Measurements from ENCODE around the gene NEXN. TPM values are rescaled to one million over a fixed set of nuclear protein-coding genes. Genes with fewer than 3 reads are reported as not detected.
"Not testable (repeated sequence)": the region's sequence is repeated elsewhere in the genome, so short reads cannot be mapped to it uniquely, and the experiment has no call there.

The NEXN gene
- total and polyA plus RNA-seq, 2 donors (not counting 1 experiment from before 2014, with no cell fraction given), result 0.07 to 0.81 TPM

DNA sequence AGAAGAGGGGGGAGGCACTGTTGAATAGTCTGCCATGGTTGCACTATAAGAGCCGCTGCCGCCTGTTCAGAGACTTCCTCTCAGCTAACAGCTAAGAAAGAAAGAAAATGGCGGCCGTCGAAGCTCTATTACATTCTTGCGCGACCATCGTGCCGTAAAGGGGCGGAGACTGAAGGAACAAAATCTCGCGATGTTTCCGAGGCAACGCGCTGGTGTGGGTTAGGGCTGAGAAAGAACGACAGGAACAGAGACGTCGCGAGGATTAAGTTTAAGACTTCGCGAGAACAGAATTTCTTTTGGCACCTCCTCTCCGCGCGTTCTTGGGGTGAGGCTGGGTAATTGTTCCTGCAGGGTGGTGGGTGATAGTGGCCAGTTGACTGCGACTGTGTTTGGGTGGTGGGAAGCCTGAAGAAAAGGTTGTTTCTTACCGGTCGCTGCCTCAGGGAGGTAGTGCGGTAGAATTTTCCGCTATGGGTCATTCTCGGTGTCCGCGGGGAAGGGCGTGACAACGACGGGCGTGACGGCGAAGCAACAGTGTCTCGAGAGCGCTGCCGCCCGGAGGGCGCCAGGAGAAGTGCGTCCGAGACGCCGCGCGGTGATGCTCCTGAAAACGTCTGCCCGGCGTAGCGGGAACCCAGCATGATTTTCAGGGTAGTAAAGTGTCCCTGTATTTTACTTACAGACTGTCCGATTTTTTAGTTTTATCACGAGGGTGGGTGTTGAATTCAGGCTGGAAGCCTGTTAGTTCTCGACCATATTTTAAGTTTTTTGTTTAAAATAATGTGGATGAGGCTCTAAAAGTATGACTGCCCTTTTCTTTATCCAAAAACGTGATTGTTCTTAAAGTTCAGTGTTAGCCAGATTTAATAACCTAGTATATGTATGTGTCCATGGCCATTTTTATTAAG is 90.8 kb downstream of the NEXN start, which contains the start of gene FUBP1:
Gene FUBP1 (minus strand): TSS at position 104 of the 908 bp plus-strand sequence. CDS start 68 bp downstream, at position 36.
- H3K27me3 ChIP-seq (replicated peaks in 1 of 4; ENCODE audit: control extremely low read depth in 1 of 4, control insufficient read depth in 3 of 4, insufficient read depth in 4 of 4, low read length in 3 of 4), result no peaks in the 10 kb centered on the region
- H3K4me3 ChIP-seq (ENCODE audit: control extremely low read depth in 1 of 5, extremely low read depth in 1 of 5, insufficient read depth in 1 of 5, low read depth in 2 of 5, low read length in 4 of 5), result peak within 1 kb of the TSS; percentile 77 to 100 (median 96)
- peak within 1 kb of the TSS; percentile 89 for H2AFZ ChIP-seq (ENCODE audit: insufficient read depth, low read depth, low read length, poor library complexity, severe bottlenecking)
- H3K27ac ChIP-seq (ENCODE audit: low read length in 2 of 2), result peak within 1 kb of the TSS; percentile 94 to 99
- H3K4me1 ChIP-seq (ENCODE audit: control insufficient read depth in 2 of 2, insufficient read depth in 2 of 2, low read length in 2 of 2), result peaks cover 40 to 47% of the 10 kb centered on the region in 2 donors
- WGBS (ENCODE audit: insufficient coverage), result under 1% methylated on average over 55 of the region's 57 CpGs
- peaks cover 72% of the 10 kb centered on the region for H3K79me2 ChIP-seq (ENCODE audit: control insufficient read depth, insufficient read depth, low read length)
- Mint-ChIP-seq H3K27me3 (no peaks in the 10 kb centered on the region), H3K4me1 (peaks cover 38% of the 10 kb centered on the region), H3K9me3 (ENCODE audit: insufficient read depth) (no peaks in the 10 kb centered on the region), H3K4me3 (no peak within 1 kb of the TSS), H3K27ac (no peak within 1 kb of the TSS)
- no peaks in the 10 kb centered on the region for H3K9me3 ChIP-seq (ENCODE audit: control extremely low read depth in 1 of 3, control insufficient read depth in 2 of 3, insufficient read depth in 1 of 3, low read length in 2 of 3)
- H3K36me3 ChIP-seq (replicated peaks in 1 of 2; ENCODE audit: control extremely low read depth in 1 of 2, control insufficient read depth in 1 of 2, extremely low read depth in 1 of 2, insufficient read depth in 2 of 2, low read length in 1 of 2), result peaks cover 0 to 28% of the 10 kb centered on the region in 2 experiments
- H3K4me2 ChIP-seq (replicated peaks; ENCODE audit: low read depth, low read length, poor library complexity, severe bottlenecking), result peak within 1 kb of the TSS; percentile 77
- peaks cover 38% of the 10 kb centered on the region for H4K20me1 ChIP-seq (ENCODE audit: control insufficient read depth, insufficient read depth, low read length, poor library complexity, severe bottlenecking)
- POLR2A ChIA-PET, result interaction anchor here (0.5 to 1.9 kb wide), 6 partner anchors 15 to 296 kb away, joined by 3 to 19 read pairs (median 4); partner anchors contain the start of genes DNAJB4, MIGA1 and ZZZ3
- peak; percentile 77 for ATAC-seq (ENCODE audit: low read depth)
- H3K9ac ChIP-seq (ENCODE audit: low read length), result peak within 1 kb of the TSS; percentile 99
- CTCF ChIA-PET, result interaction anchor here (1.0 to 1.6 kb wide), 4 partner anchors 10 to 31 kb away, joined by 3 to 18 read pairs (median 4); partner anchors contain the start of gene DNAJB4
- peak; percentile 99 for DNase-seq
- TF ChIP-seq CTCF (IDR thresholded peaks at IDR 0.05) (peak; percentile 77), EZH2 (IDR thresholded peaks at IDR 0.05; ENCODE audit: borderline replicate concordance, insufficient read depth, low read depth, low read length, poor library complexity, severe bottlenecking) (no peak)
- intact Hi-C loops (cut with micrococcal nuclease), result loop anchor here (1.0 to 2.0 kb wide), 6 partner anchors 25 to 760 kb away; partner anchors contain the start of genes DNAJB4, MIGA1, PIGK and USP33

DNA sequence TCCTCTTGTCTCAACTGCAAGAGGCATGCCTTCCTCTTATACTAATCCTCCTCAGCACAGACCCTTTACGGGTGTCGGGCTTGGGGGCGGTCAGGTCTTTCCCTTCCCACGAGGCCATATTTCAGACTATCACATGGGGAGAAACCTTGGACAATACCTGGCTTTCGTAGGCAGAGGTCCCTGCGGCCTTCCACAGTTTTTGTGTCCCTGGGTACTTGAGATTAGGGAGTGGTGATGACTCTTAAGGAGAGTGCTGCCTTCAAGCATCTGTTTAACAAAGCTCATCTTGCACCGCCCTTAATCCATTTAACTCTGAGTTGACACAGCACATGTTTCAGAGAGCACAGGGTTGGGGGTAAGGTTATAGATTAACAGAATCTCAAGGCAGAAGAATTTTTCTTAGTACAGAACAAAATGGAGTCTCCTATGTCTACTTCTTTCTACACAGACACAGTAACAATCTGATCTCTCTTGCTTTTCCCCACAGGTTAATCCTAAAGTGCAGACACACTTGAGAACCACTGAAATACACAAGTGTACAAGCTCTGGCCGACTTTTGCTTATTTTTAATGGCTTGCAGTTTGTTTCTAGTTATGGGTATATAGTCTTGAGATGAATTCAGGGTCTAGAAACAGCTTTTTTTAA is 95.0 kb downstream of the NEXN start:
- H3K4me1 ChIP-seq (ENCODE audit: control insufficient read depth in 2 of 2, insufficient read depth in 2 of 2, low read length in 2 of 2), result peaks cover 9 to 11% of the 10 kb centered on the region in 2 donors
- H3K27ac Mint-ChIP-seq; DNase-seq; H4K20me1 ChIP-seq (ENCODE audit: control insufficient read depth, insufficient read depth, low read length, poor library complexity, severe bottlenecking); H3K9me3 ChIP-seq (ENCODE audit: control extremely low read depth in 1 of 3, control insufficient read depth in 2 of 3, insufficient read depth in 1 of 3, low read length in 2 of 3); H3K27me3 ChIP-seq (replicated peaks in 1 of 4; ENCODE audit: control extremely low read depth in 1 of 4, control insufficient read depth in 3 of 4, insufficient read depth in 4 of 4, low read length in 3 of 4); H3K27me3 Mint-ChIP-seq; intact Hi-C loops (cut with micrococcal nuclease); POLR2A ChIA-PET; H3K9me3 Mint-ChIP-seq (ENCODE audit: insufficient read depth); H3K4me3 Mint-ChIP-seq; H3K9ac ChIP-seq (ENCODE audit: low read length); H3K27ac ChIP-seq (ENCODE audit: low read length in 2 of 2); H3K4me3 ChIP-seq (ENCODE audit: control extremely low read depth in 1 of 5, extremely low read depth in 1 of 5, insufficient read depth in 1 of 5, low read depth in 2 of 5, low read length in 4 of 5); H3K36me3 ChIP-seq (replicated peaks in 1 of 2; ENCODE audit: control extremely low read depth in 1 of 2, control insufficient read depth in 1 of 2, extremely low read depth in 1 of 2, insufficient read depth in 2 of 2, low read length in 1 of 2); ATAC-seq (ENCODE audit: low read depth); H3K4me2 ChIP-seq (replicated peaks; ENCODE audit: low read depth, low read length, poor library complexity, severe bottlenecking); H2AFZ ChIP-seq (ENCODE audit: insufficient read depth, low read depth, low read length, poor library complexity, severe bottlenecking): not testable (repeated sequence)
- WGBS (ENCODE audit: insufficient coverage), result 97% methylated on average over 5 of the region's 8 CpGs
- peaks cover 45% of the 10 kb centered on the region for H3K79me2 ChIP-seq (ENCODE audit: control insufficient read depth, insufficient read depth, low read length)
- peaks cover 18% of the 10 kb centered on the region for H3K4me1 Mint-ChIP-seq
- CTCF ChIA-PET, result interaction anchor here (2.3 kb wide), 1 partner anchor 12 kb away, joined by 6 read pairs; no protein-coding TSS in a partner anchor

Measured in B cell (primary cell).